HepG2 (cell line): ENCODE results near the gene NDUFS6. TPM values are rescaled to one million over a fixed set of nuclear protein-coding genes. Genes with fewer than 3 reads are reported as not detected.

Experiments
- ATAC-seq: fragments of 200-7000 bp; cut with Tn5 transposase; 3 replicates; pipeline ENCODE4 v1.9.1; 2020; ENCODE audit warnings: mild to moderate bottlenecking, moderate library complexity
- BruUV-seq: library from RNA; stranded (reverse); fragments of 400-500 nt; replicated peaks from 2 replicates; lab custom pipeline; 2021; lab: Mats Ljungman, UMichigan
- CTCF ChIA-PET: fragments of 300-600 bp; formaldehyde crosslinking; extraction: SDS; loops from one replicate; lab custom pipeline; 2021; ENCODE audit warnings: low total read pairs, inconsistent platforms, low intra/inter-chr PET ratio; lab: Yijun Ruan, JAX
- POLR2A ChIA-PET: fragments of 350-600 bp; sonication (Branson Sonifier 250); formaldehyde crosslinking; loops from one replicate; lab custom pipeline; 2020; ENCODE audit warnings: antibody characterized with exemption, inconsistent platforms; lab: Yijun Ruan, JAX
- DNase-seq: peaks from one replicate; pipeline ENCODE4 v3.0.0-alpha.2; 2015; ENCODE audit warnings: low spot score
- FAIRE-seq: peaks from 3 replicates; lab custom pipeline; 2011; peaks lifted over from hg19 to GRCh38; lab: Jason Lieb, UNC
- H2AFZ ChIP-seq: one replicate; pipeline ENCODE4 v1.6.1; 2011; ENCODE audit warnings: low read length, inconsistent platforms
- H3K27ac ChIP-seq: fragments of 300-600 bp; 3 replicates; pipeline ENCODE4 v1.8.0; 2011; ENCODE audit warnings: mixed run types, mild to moderate bottlenecking, mixed read lengths, low read length, inconsistent platforms; ENCODE audit not compliant: insufficient read depth; ENCODE audit errors: extremely low read length
- H3K27me3 ChIP-seq, 2 experiments: fragments of 200-600 bp in 1 of 2; 2 replicates in 1 of 2; 3 replicates in 1 of 2; pipeline versions ENCODE4 v1.6.0 to v1.8.0; 2011; ENCODE audit warnings: low read length in 2 of 2, mild to moderate bottlenecking in 2 of 2, moderate library complexity in 2 of 2, inconsistent platforms in 1 of 2; ENCODE audit not compliant: insufficient read depth in 2 of 2, control insufficient read depth in 1 of 2
- H3K36me3 ChIP-seq, 2 experiments: fragments of 200-600 bp in 1 of 2; replicated peaks in 1 of 2; 2 replicates in 1 of 2; 3 replicates in 1 of 2; pipeline versions ENCODE4 v1.5.1 to v1.8.0; 2011; ENCODE audit warnings: low read length in 2 of 2, inconsistent platforms in 1 of 2; ENCODE audit not compliant: insufficient read depth in 2 of 2, control insufficient read depth in 1 of 2
- H3K4me1 ChIP-seq: 2 replicates; pipeline ENCODE4 v1.5.1; 2012; ENCODE audit warnings: low read length, inconsistent platforms; ENCODE audit not compliant: insufficient read depth
- H3K4me2 ChIP-seq: 2 replicates; pipeline ENCODE4 v1.6.0; 2011; ENCODE audit warnings: low read depth, low read length, inconsistent platforms
- H3K4me3 ChIP-seq, 3 experiments: fragments of 200-600 bp in 1 of 3; sonication (generic), shearing (Covaris generic) in 1 of 3; replicated peaks in 1 of 3; 2 replicates each; pipeline ENCODE4 v1.5.1; 2011 to 2016; ENCODE audit warnings: low read length in 3 of 3, inconsistent platforms in 2 of 3, low read depth in 2 of 3, mild to moderate bottlenecking in 2 of 3, control low read depth in 1 of 3, mixed read lengths in 1 of 3; ENCODE audit not compliant: insufficient read depth in 1 of 3
- H3K79me2 ChIP-seq: one replicate; pipeline ENCODE4 v1.6.1; 2011; ENCODE audit warnings: low read length, inconsistent platforms; ENCODE audit not compliant: insufficient read depth
- H3K9ac ChIP-seq: 2 replicates; pipeline ENCODE4 v1.6.0; 2011; ENCODE audit warnings: mild to moderate bottlenecking, low read depth, low read length, inconsistent platforms; ENCODE audit not compliant: insufficient read depth
- H3K9me3 ChIP-seq: 2 replicates; pipeline ENCODE4 v1.5.1; 2012; ENCODE audit warnings: mild to moderate bottlenecking, low read length
- H4K20me1 ChIP-seq: 2 replicates; pipeline ENCODE4 v1.6.0; 2011; ENCODE audit warnings: inconsistent platforms, mild to moderate bottlenecking, low read length, moderate library complexity; ENCODE audit not compliant: insufficient read depth
- BRF2 ChIP-seq: sonication (generic); formaldehyde crosslinking; IDR thresholded peaks from 2 replicates; pipeline ENCODE4 v1.8.1; 2022; ENCODE audit warnings: mild to moderate bottlenecking, missing genetic modification reagents
- MAFK ChIP-seq, 2 experiments: IDR thresholded peaks in 1 of 2; conservative IDR thresholded peaks in 1 of 2; 2 replicates each; pipeline ENCODE4 v1.6.1; 2011; ENCODE audit warnings: improper control_type of control experiment in 2 of 2, low read length in 2 of 2
- ZNF367 ChIP-seq: sonication (generic); formaldehyde crosslinking; IDR thresholded peaks from 2 replicates; pipeline ENCODE4 v1.4.0; 2020; ENCODE audit warnings: missing genetic modification reagents, borderline replicate concordance
- ZNF574 ChIP-seq: sonication (generic); formaldehyde crosslinking; IDR thresholded peaks from 2 replicates; pipeline ENCODE4 v1.4.0; 2020; ENCODE audit warnings: missing genetic modification reagents
- ZNF670 ChIP-seq: sonication (generic); formaldehyde crosslinking; IDR thresholded peaks from 2 replicates; pipeline ENCODE4 v1.8.0; 2022; ENCODE audit warnings: mild to moderate bottlenecking, missing genetic modification reagents, borderline replicate concordance
- ZNF788 ChIP-seq: sonication (generic); formaldehyde crosslinking; IDR thresholded peaks from 2 replicates; pipeline ENCODE4 v1.5.0; 2020; ENCODE audit warnings: mild to moderate bottlenecking, missing genetic modification reagents, borderline replicate concordance
- WGBS: methylation state at CpG from one replicate; pipeline ENCODE4 v1.1.6; 2017; ENCODE audit warnings: low lambda C conversion rate; 5-methylcytosine and 5-hydroxymethylcytosine counted together
- in situ Hi-C: cut with HindIII; loops from 2 replicates; pipeline ENCODE4 v1.10.0; 2017; ENCODE audit warnings: low pct_unique_long_range_greater_than_20kb; ENCODE audit not compliant: extremely low pct_ligation_motif_present
- intact Hi-C: fragments of 100-400 bp; cut with micrococcal nuclease; formaldehyde crosslinking; loops from one replicate; pipeline ENCODE4 v1.10.0; 2022; ENCODE audit not compliant: unreplicated experiment
- polyA plus RNA-seq, 8 experiments: library from polyadenylated mRNA; depleted of rRNA in 3 of 8; stranded (reverse) in 7 of 8; unstranded in 1 of 8; fragments of >200 nt; fragmentation: Illumina TruSeq in 4 of 8; extraction: Trizol in 4 of 8; gene quantifications; 2 replicates each; pipeline versions ENCODE4 v1.2.1 to v1.2.3, GENCODE V29; 2011 to 2016; ENCODE audit warnings: low read depth in 4 of 8, missing spikeins in 1 of 8, mixed read lengths in 1 of 8; ENCODE audit not compliant: insufficient read depth in 1 of 8
- total RNA-seq, 5 experiments: library from RNA; depleted of rRNA; stranded (reverse); fragments of >200 nt; fragmentation: Illumina TruSeq; extraction: Trizol; gene quantifications; 2 replicates each; pipeline ENCODE4 v1.2.3, GENCODE V29; 2016; ENCODE audit warnings: low read depth in 1 of 5

NDUFS6 gene
- total and polyA plus RNA-seq, 2 of the 13 experiments (the other 11 are each of a cell fraction or from before 2014, with no cell fraction given) = 23.7 to 50.4 TPM

GRCh38 chr5:1786621-1787471 lies 14.4 kb upstream of the NDUFS6 start:
- no peaks in the 10 kb centered on the region for H3K9me3 ChIP-seq
- H3K4me2 ChIP-seq = no peak overlapping the region
- no peak for ATAC-seq
- no peak overlapping the region for H3K9ac ChIP-seq
- H3K79me2 ChIP-seq = no peaks in the 10 kb centered on the region
- H3K27ac ChIP-seq = no peak overlapping the region
- H3K4me3 ChIP-seq = no peak overlapping the region
- intact Hi-C loops = no loop called here
- TF ChIP-seq BRF2 (CRISPR knock-in tag) = no peak
- no peak for TF ChIP-seq ZNF788
- TF ChIP-seq ZNF367 (CRISPR knock-in tag) = no peak
- no peak for TF ChIP-seq ZNF670 (CRISPR knock-in tag)
- no peak for TF ChIP-seq MAFK (conservative IDR thresholded peaks at IDR 0.05 in 1 of 2, IDR thresholded peaks at IDR 0.05 in 1 of 2; ENCODE audit: low read length in 2 of 2)
- TF ChIP-seq ZNF574 (CRISPR knock-in tag) = no peak
- H4K20me1 ChIP-seq = no peaks in the 10 kb centered on the region
- H3K4me1 ChIP-seq = peaks cover 10% of the 10 kb centered on the region; the same call in 1 of the 2 replicates
- in situ Hi-C loops = no loop called here
- WGBS = 25% methylated on average over 12 of the region's 29 CpGs
- POLR2A ChIA-PET = no interaction called here
- no peaks in the 10 kb centered on the region for H3K36me3 ChIP-seq
- no peak overlapping the region for H2AFZ ChIP-seq
- DNase-seq = no peak
- no TSS peak for BruUV-seq
- CTCF ChIA-PET = no interaction called here
- H3K27me3 ChIP-seq = peaks cover 14 to 80% of the 10 kb centered on the region in 2 experiments; a peak in 4 of 5 replicates
- no peak for FAIRE-seq
